SH-SY5Y (cell line): Measurements from ENCODE around the gene CLDN10.

Source experiments
- GATA2 ChIP-seq: IDR thresholded peaks from 2 replicates; pipeline ENCODE4 v1.6.1; 2011; ENCODE audit warnings: mild to moderate bottlenecking, low read depth, low read length
- GATA3 ChIP-seq: IDR thresholded peaks from 2 replicates; pipeline ENCODE4 v1.6.1; 2011; ENCODE audit warnings: low read depth, mild to moderate bottlenecking, low read length, moderate library complexity

Gene CLDN10

GRCh38 chr13:95607366-95607765, 54.8 kb downstream of the CLDN10 start:
- TF ChIP-seq GATA3 (no peak), GATA2 (no peak)

DNA sequence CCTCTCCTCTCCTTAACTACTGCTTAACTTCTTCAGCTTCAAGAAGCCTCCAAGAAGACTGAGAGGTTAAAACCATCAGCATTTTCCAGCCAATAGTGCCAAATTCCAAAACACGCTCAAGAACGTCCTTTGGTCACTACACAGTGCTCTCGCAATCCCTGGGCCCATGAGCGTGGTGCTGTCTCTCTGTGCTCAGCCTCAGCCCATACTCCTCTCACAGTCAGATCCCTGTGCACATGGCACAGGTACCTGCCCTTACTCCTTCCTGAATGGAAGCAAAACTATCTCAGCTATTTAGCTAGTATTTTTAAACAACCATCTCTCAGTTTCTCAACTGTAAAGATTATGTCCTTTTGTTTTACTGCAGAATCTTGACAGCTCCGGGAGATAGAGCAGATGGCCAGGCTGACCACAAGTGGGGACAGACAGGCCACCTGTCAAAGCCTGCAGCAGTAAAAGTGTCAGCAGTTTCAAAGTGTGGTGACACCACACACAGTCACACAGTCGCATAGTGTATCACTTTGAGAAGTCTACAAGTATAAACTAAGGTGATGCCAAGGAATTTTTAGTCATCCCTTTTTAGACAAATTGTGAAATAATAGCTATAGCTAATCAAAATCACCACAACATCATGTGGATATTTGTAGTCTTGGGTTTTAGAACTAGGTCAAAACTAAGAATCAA, 56.3 kb downstream of the CLDN10 start:
- TF ChIP-seq GATA2, result no peak
- no peak for TF ChIP-seq GATA3

DNA sequence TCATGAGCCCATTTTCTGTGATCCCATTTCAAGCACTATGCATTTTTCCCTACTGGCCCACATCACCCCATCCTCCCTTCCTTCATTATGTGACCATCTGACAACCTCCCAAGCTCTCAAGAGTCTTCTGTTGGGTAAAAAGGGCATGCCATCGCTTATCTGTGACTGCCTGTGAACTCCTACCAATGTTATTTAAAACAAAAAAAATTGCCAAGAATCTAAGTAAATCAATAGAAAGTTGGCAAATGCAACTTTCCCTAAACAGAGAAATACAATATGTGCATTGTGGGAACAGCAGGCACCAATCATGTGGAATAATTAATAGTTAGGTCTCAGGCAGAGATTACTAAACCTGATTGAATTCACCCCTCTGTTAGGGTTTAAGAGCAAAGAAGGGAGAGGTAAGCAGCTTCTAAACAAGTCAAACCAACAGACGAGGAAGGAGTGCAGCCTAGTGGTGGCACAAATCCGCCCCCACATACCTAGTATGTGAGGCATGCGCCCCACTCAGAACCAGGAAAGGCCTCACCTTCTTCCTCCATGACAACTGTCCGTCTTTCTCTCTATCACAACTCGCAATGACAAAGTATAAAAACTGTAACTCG, 62.2 kb downstream of the CLDN10 start:
- TF ChIP-seq GATA3 (no peak), GATA2 (no peak)

DNA sequence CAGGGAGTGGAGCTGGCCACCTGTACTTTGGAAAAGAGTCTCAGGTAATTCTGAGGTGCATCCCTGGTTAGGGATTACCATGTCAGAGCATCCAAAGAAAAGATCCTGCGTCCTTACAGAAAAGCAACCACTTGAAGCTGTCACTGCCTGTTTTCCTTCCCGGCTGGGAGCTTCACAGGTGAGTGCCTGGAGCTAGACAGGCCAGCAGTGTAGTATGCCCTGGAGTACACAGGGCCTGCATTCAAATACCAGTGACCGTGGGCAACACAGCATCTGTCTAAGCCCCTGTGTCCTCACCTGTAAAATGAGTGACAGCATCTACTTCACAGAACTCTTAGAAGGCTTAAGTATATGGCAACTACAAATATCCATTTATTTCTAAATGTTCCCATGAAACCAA, 63.0 kb downstream of the CLDN10 start:
- no peak for TF ChIP-seq GATA3
- no peak for TF ChIP-seq GATA2

DNA sequence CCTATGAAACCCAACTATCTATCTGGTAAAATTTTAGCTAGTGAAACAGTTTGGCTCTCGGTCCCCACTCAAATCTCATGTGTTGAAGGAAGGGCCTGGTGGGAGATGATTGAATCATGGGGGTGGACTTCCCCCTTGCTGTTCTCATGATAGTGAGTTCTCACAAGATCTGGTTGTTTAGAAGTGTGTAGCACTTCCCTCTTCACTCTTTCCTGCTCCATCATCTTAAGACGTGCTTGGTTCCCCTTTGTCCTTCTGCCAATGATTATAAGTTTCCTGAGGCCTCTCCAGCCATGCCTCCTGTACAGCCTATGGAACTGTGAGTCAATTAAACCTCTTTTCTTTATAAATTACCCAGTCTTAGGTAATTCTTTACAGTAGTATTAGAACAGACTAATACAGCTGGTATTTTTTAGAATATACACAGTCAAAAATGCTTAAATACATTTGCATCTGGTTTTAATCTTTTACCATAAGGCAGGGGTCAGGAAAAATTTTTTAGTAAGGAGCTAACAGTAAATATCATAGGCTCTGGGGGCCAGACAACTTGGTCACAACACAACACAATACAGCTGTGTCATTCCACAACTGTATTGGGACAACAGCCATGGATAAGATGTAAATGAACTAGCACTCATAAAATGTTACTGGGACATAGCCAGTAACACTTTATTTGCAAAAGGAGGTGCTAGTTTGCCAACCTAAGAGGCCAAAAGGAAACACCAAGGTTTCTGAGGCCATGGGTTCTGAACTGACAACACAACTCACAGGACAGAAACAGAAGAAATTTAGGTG, 67.7 kb downstream of the CLDN10 start:
- TF ChIP-seq GATA3 (no peak), GATA2 (no peak)

DNA sequence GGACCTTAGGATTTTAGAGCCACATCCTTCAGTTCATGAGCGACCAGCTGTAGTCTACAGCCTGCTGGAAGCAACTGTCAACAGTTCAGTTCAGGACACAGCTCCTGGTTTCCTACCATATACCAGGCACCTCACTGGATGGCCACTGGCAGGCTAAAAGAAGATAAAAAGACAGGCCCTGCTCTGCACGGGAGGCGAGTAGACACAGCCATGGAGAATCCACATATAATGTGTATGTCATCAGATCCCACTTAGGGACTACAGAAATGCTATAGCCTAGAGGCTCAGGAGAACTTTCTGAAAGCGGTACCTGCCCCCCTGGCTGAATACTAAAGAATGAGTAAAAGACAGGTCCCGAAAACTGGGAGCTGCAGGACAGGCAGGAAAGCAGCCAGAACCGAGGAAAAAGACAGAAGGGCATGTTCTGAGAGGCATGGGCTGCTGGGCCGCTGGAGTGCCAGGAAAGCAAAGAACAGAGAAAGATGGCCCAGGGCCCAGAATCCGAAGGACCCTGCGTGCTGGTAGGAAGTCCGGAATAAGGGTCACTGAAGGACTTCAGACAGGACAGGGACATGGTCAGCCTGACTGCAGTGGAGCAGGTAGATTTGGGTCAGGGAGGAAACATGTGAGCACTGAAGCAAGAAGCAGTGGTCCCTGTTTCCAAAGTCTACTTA, 68.4 kb downstream of the CLDN10 start:
- TF ChIP-seq GATA2 (no peak), GATA3 (no peak)

- TF ChIP-seq GATA2, result no peak
- no peak for TF ChIP-seq GATA3
These were observed 70.6 kb downstream of the CLDN10 start for GRCh38 chr13:95623141-95623540.

GRCh38 chr13:95624020-95624419, 71.5 kb downstream of the CLDN10 start:
- no peak for TF ChIP-seq GATA3
- TF ChIP-seq GATA2, result no peak

DNA sequence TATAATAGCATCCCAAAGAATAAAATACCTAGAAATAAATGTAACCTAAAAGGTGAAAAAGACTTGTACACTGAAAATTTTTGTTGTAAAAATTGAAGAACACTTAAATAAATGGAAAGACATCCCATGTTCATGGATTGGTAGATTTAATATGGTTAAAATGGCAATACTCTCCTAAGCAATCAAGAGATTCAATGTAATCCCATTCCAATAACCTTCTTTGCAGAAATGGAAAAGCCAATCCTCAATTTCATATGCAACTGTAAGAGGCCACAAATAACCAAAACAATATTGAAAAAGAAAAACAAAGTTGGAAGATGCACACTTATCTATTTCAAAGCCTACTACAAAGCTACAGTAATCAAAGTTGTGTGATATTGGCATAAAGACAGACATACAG, 74.2 kb downstream of the CLDN10 start:
- TF ChIP-seq GATA2 (no peak), GATA3 (no peak)

DNA sequence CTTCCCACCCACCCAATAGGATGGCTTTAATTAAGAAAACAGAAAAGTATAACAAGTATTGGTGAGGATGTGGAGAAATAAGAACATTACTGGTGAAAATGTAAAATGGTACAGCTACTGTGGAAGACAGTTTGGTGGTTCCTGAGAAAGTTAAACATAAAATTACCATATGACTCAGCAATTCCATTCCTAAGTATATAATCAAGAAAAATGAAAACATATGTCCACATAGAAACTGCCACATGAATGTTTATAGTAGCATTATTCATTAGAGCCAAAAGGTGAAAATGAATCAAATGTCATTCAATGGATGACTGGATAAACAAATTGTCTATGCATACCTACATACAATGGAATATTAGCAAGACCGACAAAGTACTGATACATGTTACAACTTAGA, 75.1 kb downstream of the CLDN10 start:
- TF ChIP-seq GATA3, result no peak
- TF ChIP-seq GATA2, result no peak

DNA sequence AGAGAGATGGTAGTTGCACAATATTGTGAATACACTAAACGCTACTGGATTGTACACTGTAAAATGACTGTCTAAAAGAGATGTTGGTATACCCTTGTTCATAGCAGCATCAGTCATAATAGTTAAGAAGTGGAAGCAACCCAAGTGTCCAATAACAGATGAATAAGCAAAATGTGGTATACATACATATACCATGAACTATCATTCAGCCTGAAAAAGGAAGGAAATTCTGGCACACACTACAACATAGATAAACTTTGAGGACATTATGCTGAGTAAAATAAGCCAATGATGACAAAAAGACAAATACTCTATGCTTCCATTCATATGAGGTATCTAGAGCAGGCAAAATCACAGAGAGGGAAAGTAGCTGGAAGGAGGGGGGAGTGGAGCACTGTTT, 76.0 kb downstream of the CLDN10 start:
- TF ChIP-seq GATA3 (no peak), GATA2 (no peak)

GRCh38 chr13:95629071-95629470, 76.6 kb downstream of the CLDN10 start:
- no peak for TF ChIP-seq GATA2
- no peak for TF ChIP-seq GATA3
